DND-41 (cell line): Measurements from ENCODE around the gene CLASRP.

Experiments
- ATAC-seq: fragments of 200-7000 bp; cut with Tn5 transposase; 3 replicates; pipeline ENCODE4 v1.9.1; 2021; ENCODE audit warnings: low read depth; ENCODE audit not compliant: insufficient read depth
- DNase-seq: peaks from one replicate; pipeline ENCODE4 v3.0.0-alpha.2; 2020
- H2AFZ ChIP-seq: 2 replicates; pipeline ENCODE4 v1.6.0; 2012; ENCODE audit warnings: low read depth, low read length
- H3K27ac ChIP-seq: 2 replicates; pipeline ENCODE4 v1.5.1; 2012; ENCODE audit warnings: low read length, inconsistent platforms
- H3K27me3 ChIP-seq: fragments of 200-600 bp; sonication (generic); 2 replicates; pipeline ENCODE4 v1.6.0; 2012; ENCODE audit warnings: low read length, mild to moderate bottlenecking, inconsistent platforms; ENCODE audit not compliant: insufficient read depth, poor library complexity
- H3K36me3 ChIP-seq: 2 replicates; pipeline ENCODE4 v1.5.1; 2012; ENCODE audit warnings: low read length, inconsistent platforms; ENCODE audit not compliant: insufficient read depth
- H3K4me1 ChIP-seq: 2 replicates; pipeline ENCODE4 v1.5.1; 2012; ENCODE audit warnings: mild to moderate bottlenecking, low read length; ENCODE audit not compliant: insufficient read depth
- H3K4me2 ChIP-seq: 2 replicates; pipeline ENCODE4 v1.6.0; 2012; ENCODE audit warnings: mild to moderate bottlenecking, moderate library complexity, low read length, inconsistent platforms; ENCODE audit not compliant: insufficient read depth
- H3K4me3 ChIP-seq, 2 experiments: fragments of 200-600 bp in 1 of 2; shearing (Covaris generic) in 1 of 2; 2 replicates each; pipeline ENCODE4 v1.5.1; 2012 to 2016; ENCODE audit warnings: inconsistent platforms in 2 of 2, low read length in 2 of 2, mild to moderate bottlenecking in 2 of 2, low read depth in 1 of 2, moderate library complexity in 1 of 2
- H3K79me2 ChIP-seq: 2 replicates; pipeline ENCODE4 v1.6.0; 2012; ENCODE audit warnings: low read length, inconsistent platforms; ENCODE audit not compliant: insufficient read depth
- H3K9ac ChIP-seq: 2 replicates; pipeline ENCODE4 v1.6.0; 2012; ENCODE audit warnings: low read depth, mild to moderate bottlenecking, inconsistent platforms, low read length, moderate library complexity
- H3K9me3 ChIP-seq: 2 replicates; pipeline ENCODE4 v1.5.1; 2012; ENCODE audit warnings: low read length, moderate library complexity, mild to moderate bottlenecking, inconsistent platforms; ENCODE audit not compliant: insufficient read depth, severe bottlenecking
- H4K20me1 ChIP-seq: 2 replicates; pipeline ENCODE4 v1.6.0; 2012; ENCODE audit warnings: low read length; ENCODE audit not compliant: insufficient read depth
- CTCF ChIP-seq: IDR thresholded peaks from 2 replicates; pipeline ENCODE4 v1.5.1; 2012; ENCODE audit warnings: borderline replicate concordance, low read length, moderate library complexity, mild to moderate bottlenecking; ENCODE audit not compliant: poor library complexity, severe bottlenecking; ENCODE audit errors: extremely low read depth
- EZH2 ChIP-seq: IDR thresholded peaks from 3 replicates; pipeline ENCODE4 v1.6.1; 2012; ENCODE audit warnings: borderline replicate concordance, low read depth, mild to moderate bottlenecking, moderate library complexity, low read length, inconsistent platforms; ENCODE audit not compliant: severe bottlenecking

CLASRP gene

GRCh38 chr19:45035755-45036154 is 3.1 kb upstream of the CLASRP start:
- DNase-seq (no peak), ATAC-seq (no peak)
- H3K36me3 ChIP-seq: peaks cover 14% of the 10 kb centered on the region
- H3K9ac ChIP-seq: no peak overlapping the region
- H3K4me1 ChIP-seq: peaks cover 21% of the 10 kb centered on the region
- H3K4me2 ChIP-seq: no peak overlapping the region
- H3K79me2 ChIP-seq: peaks cover 20% of the 10 kb centered on the region
- no peak overlapping the region for H3K27ac ChIP-seq
- H3K4me3 ChIP-seq: no peak overlapping the region
- peaks cover 15% of the 10 kb centered on the region for H4K20me1 ChIP-seq
- no peak overlapping the region for H2AFZ ChIP-seq
- H3K27me3 ChIP-seq: no peaks in the 10 kb centered on the region
- no peaks in the 10 kb centered on the region for H3K9me3 ChIP-seq
- TF ChIP-seq CTCF (no peak), EZH2 (no peak)

GRCh38 chr19:45037393-45038169 is 1.3 kb upstream of the CLASRP start:
- H3K36me3 ChIP-seq: peaks cover 31% of the 10 kb centered on the region
- H3K27ac ChIP-seq: no peak overlapping the region
- TF ChIP-seq CTCF (no peak), EZH2 (no peak)
- H3K4me1 ChIP-seq: peaks cover 36% of the 10 kb centered on the region
- no peak overlapping the region for H3K4me2 ChIP-seq
- no peak overlapping the region for H3K9ac ChIP-seq
- H2AFZ ChIP-seq: no peak overlapping the region
- H3K79me2 ChIP-seq: peaks cover 37% of the 10 kb centered on the region
- ATAC-seq: no peak
- DNase-seq: no peak
- H3K27me3 ChIP-seq: no peaks in the 10 kb centered on the region
- no peaks in the 10 kb centered on the region for H3K9me3 ChIP-seq
- peaks cover 30% of the 10 kb centered on the region for H4K20me1 ChIP-seq
- no peak overlapping the region for H3K4me3 ChIP-seq

GRCh38 chr19:45040059-45040771 is 1.4 kb downstream of the CLASRP start:
- Histone ChIP-seq H3K4me2 (peak overlapping the region; percentile 90), H4K20me1 (peaks cover 50% of the 10 kb centered on the region), H3K4me1 (peaks cover 38% of the 10 kb centered on the region), H3K4me3 (peak overlapping the region; percentile 70 to 77), H3K36me3 (peaks cover 57% of the 10 kb centered on the region), H3K27ac (peak overlapping the region; percentile 98; the same call in 1 of the 2 replicates), H3K27me3 (no peaks in the 10 kb centered on the region), H3K9ac (peak overlapping the region; percentile 98), H3K9me3 (no peaks in the 10 kb centered on the region), H2AFZ (no peak overlapping the region), H3K79me2 (peaks cover 61% of the 10 kb centered on the region)
- ATAC-seq (no peak), DNase-seq (no peak)
- TF ChIP-seq EZH2: no peak
- no peak for TF ChIP-seq CTCF
